ENCODE data around the gene FLG. TPM values are rescaled to one million over a fixed set of nuclear protein-coding genes. Genes with fewer than 3 reads are reported as not detected.

Gene FLG
- total and polyA plus RNA-seq, 10 of the 15 experiments (the other 5 are each of a cell fraction or from before 2014, with no cell fraction given), result not detected

DNA sequence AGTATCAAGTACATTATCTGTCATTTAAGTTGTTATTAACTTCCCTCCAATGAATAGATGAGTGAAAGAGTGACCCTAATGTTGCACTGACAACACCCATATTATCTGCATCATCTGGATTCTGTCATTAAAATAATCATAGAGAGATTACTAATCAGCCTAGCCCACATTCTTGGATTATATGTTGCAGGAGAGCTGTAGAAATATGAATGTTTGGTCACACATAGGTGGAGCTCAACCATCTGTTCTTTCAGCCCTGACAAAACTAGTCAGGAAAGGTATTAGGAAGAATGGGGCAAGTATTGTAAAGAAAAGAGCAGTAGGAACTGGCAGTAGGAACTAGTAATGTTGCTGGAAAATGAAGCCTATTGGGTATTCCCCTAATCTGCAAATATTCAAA is 19.4 kb upstream of the FLG start (continued):
- TF ChIP-seq NKRF (conservative IDR thresholded peaks at IDR 0.05) (no peak), SP1 (IDR thresholded peaks at IDR 0.05; ENCODE audit: low read depth, low read length) (no peak), TARDBP (IDR thresholded peaks at IDR 0.05; ENCODE audit: borderline replicate concordance) (no peak), CHD1 (IDR thresholded peaks at IDR 0.05; ENCODE audit: low read depth, low read length) (no peak), EED (IDR thresholded peaks at IDR 0.05; ENCODE audit: low read depth) (no peak), IKZF2 (IDR thresholded peaks at IDR 0.05) (no peak), IRF5 (IDR thresholded peaks at IDR 0.05; ENCODE audit: borderline replicate concordance) (no peak)
- TF ChIP-seq, protein P1, sequence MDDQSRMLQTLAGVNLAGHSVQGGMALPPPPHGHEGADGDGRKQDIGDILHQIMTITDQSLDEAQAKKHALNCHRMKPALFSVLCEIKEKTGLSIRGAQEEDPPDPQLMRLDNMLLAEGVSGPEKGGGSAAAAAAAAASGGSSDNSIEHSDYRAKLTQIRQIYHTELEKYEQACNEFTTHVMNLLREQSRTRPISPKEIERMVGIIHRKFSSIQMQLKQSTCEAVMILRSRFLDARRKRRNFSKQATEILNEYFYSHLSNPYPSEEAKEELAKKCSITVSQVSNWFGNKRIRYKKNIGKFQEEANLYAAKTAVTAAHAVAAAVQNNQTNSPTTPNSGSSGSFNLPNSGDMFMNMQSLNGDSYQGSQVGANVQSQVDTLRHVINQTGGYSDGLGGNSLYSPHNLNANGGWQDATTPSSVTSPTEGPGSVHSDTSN (IDR thresholded peaks at IDR 0.05; ENCODE audit: insufficient replicate concordance, low read depth, low read length), result no peak

- CTCF ChIA-PET, result interaction anchor here (5.0 kb wide), 1 partner anchor 116 kb away, joined by 26 read pairs; no protein-coding TSS in a partner anchor
- no peaks in the 10 kb centered on the region for H3K36me3 ChIP-seq (ENCODE audit: control insufficient read depth in 2 of 2, insufficient read depth in 2 of 2, low read length in 1 of 2)
- in situ Hi-C loops (cut with MboI) (no loop called here), intact Hi-C loops (cut with micrococcal nuclease; ENCODE audit: unreplicated experiment) (loop anchor here (10.0 kb wide), 1 partner anchor 288 kb away; no protein-coding TSS in a partner anchor)
- no peaks in the 10 kb centered on the region for H4K20me1 ChIP-seq (ENCODE audit: control insufficient read depth, insufficient read depth)
- no peaks in the 10 kb centered on the region for H3K4me1 ChIP-seq (ENCODE audit: control insufficient read depth, insufficient read depth, low read length)
- no peak overlapping the region for H2AFZ ChIP-seq (ENCODE audit: control insufficient read depth, low read depth, low read length)
- FAIRE-seq (no peak), DNase-seq (ENCODE audit: low read depth, low spot score) (no peak), ATAC-seq (no peak)
- H3K79me2 ChIP-seq (ENCODE audit: control insufficient read depth, insufficient read depth, low read length), result no peaks in the 10 kb centered on the region
- no peaks in the 10 kb centered on the region for H3K9me3 ChIP-seq (replicated peaks; ENCODE audit: control insufficient read depth, insufficient read depth, low read length)
- H3K4me2 ChIP-seq (ENCODE audit: control insufficient read depth, insufficient read depth), result no peak overlapping the region
- RAD21 ChIA-PET (ENCODE audit: unreplicated experiment), result no interaction called here
- 44% methylated on average over 3 of the region's 3 CpGs for WGBS (ENCODE audit: insufficient coverage, insufficient replicate concordance, low lambda C conversion rate, missing lambda C conversion rate)
- H3K27ac ChIP-seq (ENCODE audit: control insufficient read depth, insufficient read depth), result no peak overlapping the region
- no peaks in the 10 kb centered on the region for H3K27me3 ChIP-seq (replicated peaks in 1 of 2; ENCODE audit: control insufficient read depth in 2 of 2, insufficient read depth in 2 of 2, low read length in 1 of 2)
- SMC1A ChIA-PET (ENCODE audit: uncharacterized antibody, unreplicated experiment), result no interaction called here
- no peak overlapping the region for H3K9ac ChIP-seq (ENCODE audit: control insufficient read depth, insufficient read depth, low read length)
- POLR2A ChIA-PET, result no interaction called here
- BruUV-seq (replicated peaks), result no TSS peak
- no peak overlapping the region for H3K4me3 ChIP-seq
- TF ChIP-seq POLR2A (IDR thresholded peaks at IDR 0.05; ENCODE audit: low read depth, low read length) (no peak), CHD2 (IDR thresholded peaks at IDR 0.05; ENCODE audit: borderline replicate concordance, low read depth, low read length) (no peak), ZNF384 (IDR thresholded peaks at IDR 0.05; ENCODE audit: borderline replicate concordance, low read depth, low read length) (no peak), PAX5 (IDR thresholded peaks at IDR 0.05; ENCODE audit: borderline replicate concordance, low read depth, low read length) (no peak), DPF2 (IDR thresholded peaks at IDR 0.05) (no peak), ZNF622 (IDR thresholded peaks at IDR 0.05) (no peak)
- TF ChIP-seq, protein P2, sequence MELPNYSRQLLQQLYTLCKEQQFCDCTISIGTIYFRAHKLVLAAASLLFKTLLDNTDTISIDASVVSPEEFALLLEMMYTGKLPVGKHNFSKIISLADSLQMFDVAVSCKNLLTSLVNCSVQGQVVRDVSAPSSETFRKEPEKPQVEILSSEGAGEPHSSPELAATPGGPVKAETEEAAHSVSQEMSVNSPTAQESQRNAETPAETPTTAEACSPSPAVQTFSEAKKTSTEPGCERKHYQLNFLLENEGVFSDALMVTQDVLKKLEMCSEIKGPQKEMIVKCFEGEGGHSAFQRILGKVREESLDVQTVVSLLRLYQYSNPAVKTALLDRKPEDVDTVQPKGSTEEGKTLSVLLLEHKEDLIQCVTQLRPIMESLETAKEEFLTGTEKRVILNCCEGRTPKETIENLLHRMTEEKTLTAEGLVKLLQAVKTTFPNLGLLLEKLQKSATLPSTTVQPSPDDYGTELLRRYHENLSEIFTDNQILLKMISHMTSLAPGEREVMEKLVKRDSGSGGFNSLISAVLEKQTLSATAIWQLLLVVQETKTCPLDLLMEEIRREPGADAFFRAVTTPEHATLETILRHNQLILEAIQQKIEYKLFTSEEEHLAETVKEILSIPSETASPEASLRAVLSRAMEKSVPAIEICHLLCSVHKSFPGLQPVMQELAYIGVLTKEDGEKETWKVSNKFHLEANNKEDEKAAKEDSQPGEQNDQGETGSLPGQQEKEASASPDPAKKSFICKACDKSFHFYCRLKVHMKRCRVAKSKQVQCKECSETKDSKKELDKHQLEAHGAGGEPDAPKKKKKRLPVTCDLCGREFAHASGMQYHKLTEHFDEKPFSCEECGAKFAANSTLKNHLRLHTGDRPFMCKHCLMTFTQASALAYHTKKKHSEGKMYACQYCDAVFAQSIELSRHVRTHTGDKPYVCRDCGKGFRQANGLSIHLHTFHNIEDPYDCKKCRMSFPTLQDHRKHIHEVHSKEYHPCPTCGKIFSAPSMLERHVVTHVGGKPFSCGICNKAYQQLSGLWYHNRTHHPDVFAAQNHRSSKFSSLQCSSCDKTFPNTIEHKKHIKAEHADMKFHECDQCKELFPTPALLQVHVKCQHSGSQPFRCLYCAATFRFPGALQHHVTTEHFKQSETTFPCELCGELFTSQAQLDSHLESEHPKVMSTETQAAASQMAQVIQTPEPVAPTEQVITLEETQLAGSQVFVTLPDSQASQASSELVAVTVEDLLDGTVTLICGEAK (IDR thresholded peaks at IDR 0.05; ENCODE audit: borderline replicate concordance), result no peak
- TF ChIP-seq, protein P1 (IDR thresholded peaks at IDR 0.05; ENCODE audit: insufficient replicate concordance, low read depth, low read length), result no peak
Measured at GRCh38 chr1:152343006-152343405, 18.0 kb upstream of the FLG start.
